ENCODE measurements around the gene SMPD2. TPM values are rescaled to one million over a fixed set of nuclear protein-coding genes. Genes with fewer than 3 reads are reported as not detected.
A peak's percentile ranks its signal among the peaks of the same experiment; 100 is the strongest.

The SMPD2 gene
- total RNA-seq, 1 experiment from 2014 or later: 50.0 TPM

- DNase-seq (ENCODE audit: low read depth, low spot score): no peak
- peak overlapping the region; percentile 74 to 77 for H3K4me3 ChIP-seq (ENCODE audit: low read depth in 2 of 2, low read length in 2 of 2)
- intact Hi-C loops (cut with micrococcal nuclease; ENCODE audit: unreplicated experiment) (loop anchor here (5.0 kb wide), 1 partner anchor 59 kb away; the partner anchor contains the start of gene CD164), in situ Hi-C loops (cut with HindIII; ENCODE audit: low pct_unique_long_range_greater_than_20kb, low sequenced_read_pairs) (no loop called here)
- no peak for TF ChIP-seq POLR2AphosphoS5 (IDR thresholded peaks at IDR 0.05; ENCODE audit: low read depth, low read length)
- peaks cover 14% of the 10 kb centered on the region for H3K4me1 ChIP-seq (ENCODE audit: control insufficient read depth, insufficient read depth, low read length)
- H3K27me3 ChIP-seq (ENCODE audit: control insufficient read depth, insufficient read depth, low read length): no peaks in the 10 kb centered on the region
- BruUV-seq (replicated peaks): no TSS peak
- H3K27ac ChIP-seq (ENCODE audit: low read length): peak overlapping the region; percentile 83
- no peaks in the 10 kb centered on the region for H3K9me3 ChIP-seq (ENCODE audit: control insufficient read depth, insufficient read depth, low read depth, low read length)
- ATAC-seq: peak; percentile 62
- POLR2A ChIA-PET: interaction anchor here (0.5 to 1.6 kb wide), 6 partner anchors 23 to 1183 kb away, joined by 3 read pairs; partner anchors contain the start of genes SESN1 and ZBTB24
- H3K36me3 ChIP-seq (ENCODE audit: control insufficient read depth, insufficient read depth, low read length): peaks cover 2% of the 10 kb centered on the region; the same call in 1 of the 2 replicates
- CTCF ChIA-PET: interaction anchor here (1.0 to 1.5 kb wide), 2 partner anchors 58 to 253 kb away, joined by 4 read pairs; no protein-coding TSS in a partner anchor
These were observed 719 bp downstream of the SMPD2 start for GRCh38 chr6:109441069-109441816.

DNA sequence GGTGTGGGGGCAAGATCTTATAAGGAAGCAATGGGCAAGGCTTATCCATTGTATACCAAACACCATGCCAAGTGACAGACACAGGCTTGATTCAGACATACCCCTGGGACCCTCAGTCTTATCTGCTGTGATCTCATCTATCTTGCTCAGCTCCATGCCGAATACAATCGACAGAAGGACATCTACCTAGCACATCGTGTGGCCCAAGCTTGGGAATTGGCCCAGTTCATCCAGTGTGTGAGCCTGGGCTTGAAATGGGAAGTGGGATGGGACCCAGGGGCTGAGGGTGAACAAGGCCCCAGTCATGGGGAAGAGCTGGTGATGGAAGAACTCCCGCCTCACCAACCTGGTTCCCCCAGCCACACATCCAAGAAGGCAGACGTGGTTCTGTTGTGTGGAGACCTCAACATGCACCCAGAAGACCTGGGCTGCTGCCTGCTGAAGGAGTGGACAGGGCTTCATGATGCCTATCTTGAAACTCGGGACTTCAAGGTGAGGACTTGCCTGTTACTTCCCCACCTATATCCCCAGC is 1.9 kb downstream of the SMPD2 start:
- ChIA-PET POLR2A (interaction anchor here (1.5 to 2.2 kb wide), 2 partner anchors 14 to 58 kb away, joined by 3 to 6 read pairs; partner anchors contain the start of gene MICAL1), CTCF (interaction anchor here (0.6 to 1.5 kb wide), 2 partner anchors 59 to 261 kb away, joined by 4 read pairs; no protein-coding TSS in a partner anchor)
- Histone ChIP-seq H3K27ac (ENCODE audit: low read length) (no peak overlapping the region), H3K9me3 (ENCODE audit: control insufficient read depth, insufficient read depth, low read depth, low read length) (no peaks in the 10 kb centered on the region), H3K4me3 (ENCODE audit: low read depth in 2 of 2, low read length in 2 of 2) (no peak overlapping the region), H3K36me3 (ENCODE audit: control insufficient read depth, insufficient read depth, low read length) (peaks cover 2% of the 10 kb centered on the region; the same call in 1 of the 2 replicates), H3K27me3 (ENCODE audit: control insufficient read depth, insufficient read depth, low read length) (no peaks in the 10 kb centered on the region), H3K4me1 (ENCODE audit: control insufficient read depth, insufficient read depth, low read length) (peaks cover 14% of the 10 kb centered on the region)
- BruUV-seq (replicated peaks): TSS peak; percentile 53
- TF ChIP-seq SIN3A (IDR thresholded peaks at IDR 0.05; ENCODE audit: borderline replicate concordance, insufficient read depth, low read depth, low read length) (no peak), POLR2AphosphoS5 (IDR thresholded peaks at IDR 0.05; ENCODE audit: low read depth, low read length) (peak; percentile 14; the same call in 1 of the 2 replicates)
- TF ChIP-seq, protein P1, sequence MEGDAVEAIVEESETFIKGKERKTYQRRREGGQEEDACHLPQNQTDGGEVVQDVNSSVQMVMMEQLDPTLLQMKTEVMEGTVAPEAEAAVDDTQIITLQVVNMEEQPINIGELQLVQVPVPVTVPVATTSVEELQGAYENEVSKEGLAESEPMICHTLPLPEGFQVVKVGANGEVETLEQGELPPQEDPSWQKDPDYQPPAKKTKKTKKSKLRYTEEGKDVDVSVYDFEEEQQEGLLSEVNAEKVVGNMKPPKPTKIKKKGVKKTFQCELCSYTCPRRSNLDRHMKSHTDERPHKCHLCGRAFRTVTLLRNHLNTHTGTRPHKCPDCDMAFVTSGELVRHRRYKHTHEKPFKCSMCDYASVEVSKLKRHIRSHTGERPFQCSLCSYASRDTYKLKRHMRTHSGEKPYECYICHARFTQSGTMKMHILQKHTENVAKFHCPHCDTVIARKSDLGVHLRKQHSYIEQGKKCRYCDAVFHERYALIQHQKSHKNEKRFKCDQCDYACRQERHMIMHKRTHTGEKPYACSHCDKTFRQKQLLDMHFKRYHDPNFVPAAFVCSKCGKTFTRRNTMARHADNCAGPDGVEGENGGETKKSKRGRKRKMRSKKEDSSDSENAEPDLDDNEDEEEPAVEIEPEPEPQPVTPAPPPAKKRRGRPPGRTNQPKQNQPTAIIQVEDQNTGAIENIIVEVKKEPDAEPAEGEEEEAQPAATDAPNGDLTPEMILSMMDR (IDR thresholded peaks at IDR 0.05): no peak
- no peak for DNase-seq (ENCODE audit: low read depth, low spot score)
- no peak for ATAC-seq
- intact Hi-C loops (cut with micrococcal nuclease; ENCODE audit: unreplicated experiment) (loop anchor here (5.0 kb wide), 1 partner anchor 60 kb away; the partner anchor contains the start of gene CD164), in situ Hi-C loops (cut with HindIII; ENCODE audit: low pct_unique_long_range_greater_than_20kb, low sequenced_read_pairs) (no loop called here)

DNA sequence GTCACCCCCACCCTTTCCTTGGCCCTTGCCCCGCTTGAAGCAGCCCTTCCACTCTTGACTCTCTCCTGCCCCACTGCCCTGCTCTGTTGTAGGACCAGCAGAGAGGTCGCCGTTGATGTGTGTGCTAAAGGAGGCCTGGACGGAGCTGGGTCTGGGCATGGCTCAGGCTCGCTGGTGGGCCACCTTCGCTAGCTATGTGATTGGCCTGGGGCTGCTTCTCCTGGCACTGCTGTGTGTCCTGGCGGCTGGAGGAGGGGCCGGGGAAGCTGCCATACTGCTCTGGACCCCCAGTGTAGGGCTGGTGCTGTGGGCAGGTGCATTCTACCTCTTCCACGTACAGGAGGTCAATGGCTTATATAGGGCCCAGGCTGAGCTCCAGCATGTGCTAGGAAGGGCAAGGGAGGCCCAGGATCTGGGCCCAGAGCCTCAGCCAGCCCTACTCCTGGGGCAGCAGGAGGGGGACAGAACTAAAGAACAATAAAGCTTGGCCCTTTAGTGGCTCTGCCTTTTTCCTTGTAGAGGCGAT is 3.0 kb downstream of the SMPD2 start:
- ATAC-seq (no peak), DNase-seq (ENCODE audit: low read depth, low spot score) (no peak)
- H3K4me1 ChIP-seq (ENCODE audit: control insufficient read depth, insufficient read depth, low read length): peaks cover 14% of the 10 kb centered on the region
- H3K9me3 ChIP-seq (ENCODE audit: control insufficient read depth, insufficient read depth, low read depth, low read length): no peaks in the 10 kb centered on the region
- in situ Hi-C loops (cut with HindIII; ENCODE audit: low pct_unique_long_range_greater_than_20kb, low sequenced_read_pairs): no loop called here
- no peak overlapping the region for H3K4me3 ChIP-seq (ENCODE audit: low read depth in 2 of 2, low read length in 2 of 2)
- CTCF ChIA-PET: interaction anchor here (0.9 to 1.4 kb wide), 2 partner anchors 59 to 255 kb away, joined by 3 read pairs; no protein-coding TSS in a partner anchor
- no peak for TF ChIP-seq SIN3A (IDR thresholded peaks at IDR 0.05; ENCODE audit: borderline replicate concordance, insufficient read depth, low read depth, low read length)
- no peak; the same call in 1 of the 2 replicates for TF ChIP-seq POLR2AphosphoS5 (IDR thresholded peaks at IDR 0.05; ENCODE audit: low read depth, low read length)
- H3K27me3 ChIP-seq (ENCODE audit: control insufficient read depth, insufficient read depth, low read length): no peaks in the 10 kb centered on the region
- intact Hi-C loops (cut with micrococcal nuclease; ENCODE audit: unreplicated experiment): loop anchor here (5.0 kb wide), 1 partner anchor 61 kb away; the partner anchor contains the start of gene CD164
- H3K36me3 ChIP-seq (ENCODE audit: control insufficient read depth, insufficient read depth, low read length): peaks cover 2% of the 10 kb centered on the region; the same call in 1 of the 2 replicates
- no TSS peak for BruUV-seq (replicated peaks)
- no peak overlapping the region for H3K27ac ChIP-seq (ENCODE audit: low read length)
- POLR2A ChIA-PET: interaction anchor here (1.5 to 2.2 kb wide), 2 partner anchors 13 to 59 kb away, joined by 3 to 6 read pairs; partner anchors contain the start of gene MICAL1
